HG03039 (cell line): Measurements from ENCODE around the gene KRTAP5-7.
A peak's percentile ranks its signal among the peaks of the same experiment; 100 is the strongest.
"Not testable (repeated sequence)": the region's sequence is repeated elsewhere in the genome, so short reads cannot be mapped to it uniquely, and the experiment has no call there.

Source experiments
- ATAC-seq: cut with Tn5 transposase; IDR thresholded peaks from one replicate; pipeline ENCODE4 v1.9.1; 2021; ENCODE audit warnings: mild to moderate bottlenecking, moderate library complexity; ENCODE audit not compliant: unreplicated experiment

Gene KRTAP5-7

GRCh38 chr11:71532036-71532610, 5.1 kb downstream of the KRTAP5-7 start:
- no peak for ATAC-seq

GRCh38 chr11:71534711-71535608, 7.9 kb downstream of the KRTAP5-7 start:
- ATAC-seq: not testable (repeated sequence)

GRCh38 chr11:71535825-71536224, 8.8 kb downstream of the KRTAP5-7 start:
- ATAC-seq: no peak

GRCh38 chr11:71537537-71537936, 10.5 kb downstream of the KRTAP5-7 start:
- no peak for ATAC-seq

- ATAC-seq: not testable (repeated sequence)
These were observed 11.1 kb downstream of the KRTAP5-7 start, which contains the start of gene KRTAP5-8 for GRCh38 chr11:71537977-71538665. Gene KRTAP5-8 (plus strand): TSS chr11:71538025. CDS start chr11:71538056, 31 bp downstream.

- no peak for ATAC-seq
These were observed 11.6 kb downstream of the KRTAP5-7 start for GRCh38 chr11:71538666-71538990.

GRCh38 chr11:71539017-71539416, 11.9 kb downstream of the KRTAP5-7 start:
- ATAC-seq: no peak

GRCh38 chr11:71539971-71540370, 12.9 kb downstream of the KRTAP5-7 start:
- ATAC-seq: not testable (repeated sequence)

- peak; percentile 64 for ATAC-seq
These were observed 13.6 kb downstream of the KRTAP5-7 start for GRCh38 chr11:71540521-71541304.

- no peak for ATAC-seq
These were observed 15.3 kb downstream of the KRTAP5-7 start for GRCh38 chr11:71542382-71542781.

- no peak for ATAC-seq
These were observed 16.1 kb downstream of the KRTAP5-7 start for GRCh38 chr11:71542879-71543777.

GRCh38 chr11:71543866-71544265, 16.8 kb downstream of the KRTAP5-7 start:
- ATAC-seq: no peak

GRCh38 chr11:71544525-71545214, 17.6 kb downstream of the KRTAP5-7 start:
- no peak for ATAC-seq

- ATAC-seq: no peak
These were observed 18.4 kb downstream of the KRTAP5-7 start for GRCh38 chr11:71545405-71545966.

- no peak for ATAC-seq
These were observed 21.1 kb downstream of the KRTAP5-7 start, which contains the start of gene KRTAP5-9 for GRCh38 chr11:71548120-71548519. Gene KRTAP5-9 (plus strand): TSS chr11:71548420. CDS start chr11:71548658, 238 bp downstream.

GRCh38 chr11:71548716-71549151, 21.7 kb downstream of the KRTAP5-7 start:
- no peak for ATAC-seq

- ATAC-seq: no peak
These were observed 24.6 kb downstream of the KRTAP5-7 start for GRCh38 chr11:71551711-71552110.

GRCh38 chr11:71554996-71555395, 27.9 kb downstream of the KRTAP5-7 start:
- ATAC-seq: no peak

- no peak for ATAC-seq
These were observed 28.4 kb downstream of the KRTAP5-7 start for GRCh38 chr11:71555508-71555907.
